Stimulated activated CD4-positive, alpha-beta T cell treated with anti-CD3 and anti-CD28 coated beads, Interleukin-1b, Interleukin-23, amount 100 ng/mL, for 48 hours (primary cell): Measurements from ENCODE around the gene ARHGEF1.
A peak's percentile ranks its signal among the peaks of the same experiment; 100 is the strongest.

ENCODE experiments used
- DNase-seq: peaks from one replicate; pipeline ENCODE4 v3.0.0-alpha.2; 2020

Gene ARHGEF1

GRCh38 chr19:41886761-41887710 is 4.1 kb downstream of the ARHGEF1 start:
- peak; percentile 55 for DNase-seq

DNA sequence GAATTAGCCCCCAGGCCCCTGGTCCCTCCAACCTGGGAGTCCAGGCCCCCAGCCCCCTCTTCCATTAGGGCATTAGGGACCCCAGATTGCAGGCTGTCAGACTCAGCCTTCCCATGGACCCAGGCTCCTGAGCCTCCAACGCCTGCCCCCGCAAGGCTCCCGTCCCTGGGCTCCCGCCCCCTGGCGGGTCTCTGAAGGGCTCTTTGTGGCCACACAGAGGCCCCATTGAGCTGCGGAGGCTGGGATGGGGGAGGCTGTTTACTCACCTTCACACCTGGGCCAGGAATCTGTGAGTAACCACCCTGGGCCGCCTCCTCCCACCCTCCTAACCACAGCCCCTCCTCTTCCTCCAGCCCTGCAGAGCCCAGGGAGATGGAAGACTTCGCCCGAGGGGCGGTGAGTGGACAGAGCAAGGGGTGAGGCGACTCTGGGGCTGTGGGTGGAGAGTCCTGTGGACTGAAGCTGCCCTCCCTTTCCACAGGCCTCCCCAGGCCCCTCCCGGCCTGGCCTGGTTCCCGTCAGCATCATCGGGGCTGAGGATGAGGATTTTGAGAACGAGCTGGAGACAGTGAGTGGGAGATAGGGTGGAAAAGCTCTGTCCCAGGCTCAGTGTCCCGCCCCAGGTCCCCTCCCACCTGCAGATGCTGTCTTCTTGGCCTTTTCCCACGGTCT is 4.9 kb downstream of the ARHGEF1 start:
- peak; percentile 90 for DNase-seq

- no peak for DNase-seq
Observed at GRCh38 chr19:41888926-41889325, 5.9 kb downstream of the ARHGEF1 start.

DNA sequence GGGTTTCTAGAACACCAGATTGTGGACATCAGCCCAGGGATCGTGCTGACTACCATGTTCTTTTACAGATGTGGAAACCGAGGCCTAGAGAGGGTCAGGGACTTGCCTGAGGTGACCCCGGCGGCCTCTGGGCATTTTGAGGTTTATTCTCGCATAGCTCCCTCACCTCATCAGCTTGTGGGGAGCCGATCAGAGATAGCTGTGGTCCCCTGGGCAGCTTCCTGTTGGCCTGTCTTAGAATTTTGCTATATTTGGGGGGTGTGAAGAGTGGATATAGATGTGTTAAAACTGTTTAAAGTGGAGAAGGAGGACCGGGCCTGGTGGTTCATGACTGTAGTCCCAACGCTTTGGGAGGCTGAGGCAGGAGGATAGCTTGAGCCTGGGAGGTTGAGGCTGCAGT is 6.9 kb downstream of the ARHGEF1 start:
- DNase-seq: no peak

DNA sequence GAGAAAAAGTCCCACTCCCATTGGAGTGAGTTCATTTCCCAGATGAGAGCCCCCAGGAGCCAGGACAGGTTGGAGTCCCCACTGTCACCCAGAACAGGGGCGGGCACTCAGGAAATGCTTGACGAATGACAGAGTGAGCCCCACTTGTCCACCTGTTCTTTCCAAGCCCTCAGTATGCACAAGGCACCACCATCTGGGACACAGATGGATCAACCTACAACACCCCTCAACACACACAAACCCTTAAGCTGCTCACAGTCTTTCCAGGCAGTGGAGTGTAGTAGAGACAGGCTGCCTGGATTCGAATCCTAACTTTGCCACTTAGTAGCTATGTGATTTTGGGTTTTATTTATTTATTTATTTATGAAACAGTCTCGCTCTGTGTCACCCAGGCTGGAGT is 8.0 kb downstream of the ARHGEF1 start:
- DNase-seq: no peak

DNA sequence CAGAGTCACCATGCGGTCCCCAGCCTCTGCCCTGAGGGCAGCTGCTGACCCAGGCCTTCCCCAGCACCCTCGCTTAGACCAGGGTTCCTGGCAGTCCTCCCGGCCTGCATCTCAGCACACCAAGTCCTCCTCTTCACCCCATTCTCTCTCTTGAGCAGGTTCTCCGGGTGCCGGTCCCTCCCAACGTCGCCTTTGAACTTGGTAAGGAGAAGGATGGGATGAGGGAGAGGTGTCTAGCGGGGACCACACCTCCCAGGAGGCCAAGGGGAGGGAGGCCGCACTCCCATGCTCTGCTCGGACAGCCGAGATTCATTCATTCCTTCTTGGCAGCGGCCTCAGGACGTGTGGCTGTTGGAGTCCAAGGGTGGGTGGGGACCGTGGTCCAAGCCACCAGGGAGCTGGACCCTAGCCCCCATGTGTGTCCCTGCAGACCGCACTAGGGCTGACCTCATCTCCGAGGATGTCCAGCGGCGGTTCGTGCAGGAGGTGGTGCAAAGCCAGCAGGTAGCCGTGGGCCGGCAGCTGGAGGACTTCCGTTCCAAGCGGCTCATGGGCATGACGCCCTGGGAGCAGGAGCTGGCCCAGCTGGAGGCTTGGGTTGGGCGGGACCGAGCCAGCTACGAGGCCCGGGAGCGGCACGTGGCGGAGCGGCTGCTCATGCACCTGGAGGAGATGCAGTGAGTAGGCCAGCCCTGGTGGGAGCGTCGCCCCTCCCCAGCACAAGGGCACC is 9.4 kb downstream of the ARHGEF1 start:
- no peak for DNase-seq

DNA sequence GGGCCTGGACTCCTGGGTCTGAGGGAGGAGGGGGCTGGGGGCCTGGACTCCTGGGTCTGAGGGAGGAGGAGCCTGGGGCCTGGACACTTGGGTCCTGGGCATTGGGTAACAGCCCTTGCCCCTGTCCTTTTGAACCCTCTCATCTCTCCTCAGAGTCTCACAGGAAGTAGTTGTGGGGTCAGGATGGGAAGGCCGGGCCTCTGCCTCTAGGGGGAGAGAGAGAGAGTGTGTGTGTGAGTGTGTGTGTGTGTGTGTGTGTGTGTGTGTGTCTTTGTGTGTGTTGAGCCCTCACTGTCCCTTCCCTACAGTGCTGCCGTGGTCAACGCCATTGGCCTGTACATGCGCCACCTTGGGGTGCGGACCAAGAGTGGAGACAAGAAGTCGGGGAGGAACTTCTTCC is 10.9 kb downstream of the ARHGEF1 start:
- DNase-seq: no peak

DNA sequence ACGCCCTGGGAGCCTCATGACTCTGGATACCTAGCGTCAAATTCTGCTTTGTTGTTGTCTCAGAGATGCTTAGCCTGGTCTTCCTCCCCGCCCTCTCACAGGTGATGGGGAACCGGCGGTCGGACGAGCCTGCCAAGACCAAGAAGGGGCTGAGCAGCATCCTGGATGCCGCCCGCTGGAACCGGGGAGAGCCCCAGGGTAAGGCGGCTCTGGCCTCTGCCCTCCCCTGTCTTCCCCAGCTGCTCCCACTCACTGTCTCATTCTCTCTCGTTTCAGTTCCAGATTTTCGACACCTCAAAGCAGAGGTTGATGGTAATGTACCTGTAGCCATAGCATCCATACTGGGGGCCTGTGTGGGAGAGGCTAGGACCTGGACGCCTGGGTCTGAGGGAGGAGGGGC is 11.4 kb downstream of the ARHGEF1 start:
- no peak for DNase-seq

- no peak for DNase-seq
Observed at GRCh38 chr19:41895745-41896580, 13.0 kb downstream of the ARHGEF1 start.

GRCh38 chr19:41896581-41896942 is 13.6 kb downstream of the ARHGEF1 start:
- DNase-seq: no peak

GRCh38 chr19:41897181-41897580 is 14.2 kb downstream of the ARHGEF1 start:
- no peak for DNase-seq

- no peak for DNase-seq
Observed at GRCh38 chr19:41897820-41898219, 14.8 kb downstream of the ARHGEF1 start.

GRCh38 chr19:41898235-41898634 is 15.3 kb downstream of the ARHGEF1 start:
- DNase-seq: no peak

- DNase-seq: no peak
Observed at GRCh38 chr19:41901707-41902360, 18.9 kb downstream of the ARHGEF1 start.

- no peak for DNase-seq
Observed at GRCh38 chr19:41902594-41902993, 19.6 kb downstream of the ARHGEF1 start.

- no peak for DNase-seq
Observed at GRCh38 chr19:41903193-41903953, 20.4 kb downstream of the ARHGEF1 start.

DNA sequence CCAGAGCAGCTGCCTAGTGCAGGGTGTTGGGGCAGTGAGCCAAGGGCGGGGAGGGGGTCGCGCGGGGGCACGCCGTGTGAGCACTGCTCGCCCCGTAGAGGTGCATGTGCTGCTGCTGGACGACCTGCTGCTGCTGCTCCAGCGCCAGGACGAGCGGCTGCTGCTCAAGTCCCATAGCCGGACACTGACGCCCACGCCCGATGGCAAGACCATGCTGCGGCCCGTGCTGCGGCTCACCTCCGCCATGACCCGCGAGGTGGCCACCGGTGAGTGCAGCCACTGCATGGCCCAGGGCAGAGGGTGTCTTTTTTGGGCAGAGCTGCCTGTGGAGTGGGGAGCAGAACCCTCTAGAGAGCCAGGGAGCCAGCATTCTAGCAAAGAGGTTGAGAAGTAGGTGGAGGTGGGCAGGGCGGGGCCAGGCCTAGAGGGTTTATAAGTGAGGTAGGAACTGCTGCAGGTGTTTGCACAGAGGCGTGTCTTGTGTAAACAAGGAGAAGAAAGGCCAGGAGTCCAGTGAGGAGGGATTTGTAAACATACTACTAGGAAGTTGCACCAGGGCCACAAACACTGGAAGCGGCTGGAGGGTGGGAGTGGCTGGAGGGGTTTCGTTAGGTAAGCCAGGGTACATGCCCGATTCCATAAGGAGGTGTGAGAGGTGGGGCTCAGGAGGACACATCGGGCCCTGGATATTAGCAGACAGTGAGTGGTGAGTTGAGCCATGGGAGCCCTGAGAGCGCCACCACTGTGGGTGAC is 21.3 kb downstream of the ARHGEF1 start:
- no peak for DNase-seq

- no peak for DNase-seq
Observed at GRCh38 chr19:41905273-41906002, 22.5 kb downstream of the ARHGEF1 start.

DNA sequence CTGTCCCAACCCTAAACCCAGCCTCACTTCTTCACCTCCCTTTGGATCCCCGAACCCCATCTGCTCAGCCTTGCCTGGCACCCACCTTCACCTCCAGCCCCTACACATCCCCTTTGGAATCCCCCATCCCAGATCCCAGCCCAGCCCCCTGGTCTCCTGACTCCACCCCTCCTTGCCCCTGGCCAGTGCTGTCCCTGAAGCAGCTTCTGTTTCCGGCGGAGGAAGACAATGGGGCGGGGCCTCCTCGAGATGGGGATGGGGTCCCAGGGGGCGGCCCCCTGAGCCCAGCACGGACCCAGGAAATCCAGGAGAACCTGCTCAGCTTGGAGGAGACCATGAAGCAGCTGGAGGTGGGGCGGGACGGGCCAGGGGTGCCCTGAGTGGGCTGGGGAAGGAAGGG is 23.3 kb downstream of the ARHGEF1 start:
- DNase-seq: no peak
